Measurements from ENCODE around the gene MAF. TPM values are rescaled to one million over a fixed set of nuclear protein-coding genes. Genes with fewer than 3 reads are reported as not detected.

MAF gene
- total and polyA plus RNA-seq, 2 experiments from 2014 or later = 31.6 to 85.0 TPM

DNA sequence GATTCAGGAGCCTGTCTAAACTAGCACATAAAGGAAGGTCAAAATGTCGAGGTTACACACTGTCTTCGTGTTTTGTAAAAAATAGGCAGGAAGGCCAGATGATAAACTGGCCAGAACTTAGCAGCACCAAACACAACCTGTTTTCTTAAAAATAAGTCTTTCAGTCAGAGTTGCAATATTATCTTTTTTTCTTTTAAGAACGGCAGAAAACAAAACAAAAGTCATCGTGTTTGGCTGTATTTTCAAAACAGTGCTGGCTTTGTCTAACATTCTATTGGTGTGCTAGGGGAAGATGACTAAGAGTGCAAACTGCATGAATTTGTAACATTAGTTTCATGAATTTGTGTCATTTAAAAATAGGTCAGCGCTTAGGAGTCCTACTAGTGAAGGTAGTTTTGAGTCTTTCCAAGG is 5.3 kb downstream of the MAF start:
- TF ChIP-seq EZH2 (IDR thresholded peaks at IDR 0.05; ENCODE audit: borderline replicate concordance) = no peak
- no peak for TF ChIP-seq CTCF (IDR thresholded peaks at IDR 0.05; ENCODE audit: poor library complexity)
- no peak for TF ChIP-seq EZH2phosphoT487 (IDR thresholded peaks at IDR 0.05; ENCODE audit: low read depth, severe bottlenecking, unreplicated experiment)
- H2AFZ ChIP-seq = no peak overlapping the region
- no peaks in the 10 kb centered on the region for H3K36me3 ChIP-seq (replicated peaks; ENCODE audit: insufficient read depth, low read depth)
- peak overlapping the region; percentile 76 for H3K4me2 ChIP-seq
- H3K27me3 ChIP-seq = no peaks in the 10 kb centered on the region
- peaks cover 50% of the 10 kb centered on the region for H3K79me2 ChIP-seq
- peak overlapping the region; percentile 85 for H3K27ac ChIP-seq
- no peaks in the 10 kb centered on the region for H3K9me2 ChIP-seq (replicated peaks; ENCODE audit: insufficient read depth)
- WGBS (ENCODE audit: low lambda C conversion rate, missing lambda C conversion rate) = 70% methylated on average over 5 of the region's 5 CpGs
- no peaks in the 10 kb centered on the region for H3K9me3 ChIP-seq (ENCODE audit: low read depth)
- peak overlapping the region; percentile 69 for H3K4me3 ChIP-seq
- peaks cover 36% of the 10 kb centered on the region for H4K20me1 ChIP-seq (ENCODE audit: insufficient read depth, poor library complexity, severe bottlenecking)
- peaks cover 3% of the 10 kb centered on the region for H3K4me1 ChIP-seq (ENCODE audit: insufficient read depth)
- no peak for DNase-seq (ENCODE audit: low spot score)

- no peaks in the 10 kb centered on the region for H3K9me3 ChIP-seq (ENCODE audit: low read depth)
- no peaks in the 10 kb centered on the region for H3K9me2 ChIP-seq (replicated peaks; ENCODE audit: insufficient read depth)
- H3K4me3 ChIP-seq = no peak overlapping the region
- peak overlapping the region; percentile 76 for H3K4me2 ChIP-seq
- TF ChIP-seq EZH2phosphoT487 (IDR thresholded peaks at IDR 0.05; ENCODE audit: low read depth, severe bottlenecking, unreplicated experiment) (no peak), CTCF (IDR thresholded peaks at IDR 0.05; ENCODE audit: poor library complexity) (no peak), EZH2 (IDR thresholded peaks at IDR 0.05; ENCODE audit: borderline replicate concordance) (no peak)
- DNase-seq (ENCODE audit: low spot score) = no peak
- H3K27me3 ChIP-seq = no peaks in the 10 kb centered on the region
- peaks cover 45% of the 10 kb centered on the region for H3K79me2 ChIP-seq
- H3K4me1 ChIP-seq (ENCODE audit: insufficient read depth) = peaks cover 3% of the 10 kb centered on the region
- peaks cover 36% of the 10 kb centered on the region for H4K20me1 ChIP-seq (ENCODE audit: insufficient read depth, poor library complexity, severe bottlenecking)
- WGBS (ENCODE audit: low lambda C conversion rate, missing lambda C conversion rate) = 83% methylated on average over 8 of the region's 8 CpGs
- no peaks in the 10 kb centered on the region for H3K36me3 ChIP-seq (replicated peaks; ENCODE audit: insufficient read depth, low read depth)
- H3K27ac ChIP-seq = peak overlapping the region; percentile 85
- no peak overlapping the region for H2AFZ ChIP-seq
Observed at GRCh38 chr16:79593754-79594153, 6.8 kb downstream of the MAF start.

GRCh38 chr16:79593074-79593531 is 7.4 kb downstream of the MAF start:
- no peak overlapping the region for H2AFZ ChIP-seq
- no peak overlapping the region for H3K4me3 ChIP-seq
- no peaks in the 10 kb centered on the region for H3K27me3 ChIP-seq
- no peak for DNase-seq (ENCODE audit: low spot score)
- TF ChIP-seq EZH2phosphoT487 (IDR thresholded peaks at IDR 0.05; ENCODE audit: low read depth, severe bottlenecking, unreplicated experiment) = no peak
- no peak for TF ChIP-seq EZH2 (IDR thresholded peaks at IDR 0.05; ENCODE audit: borderline replicate concordance)
- no peak for TF ChIP-seq CTCF (IDR thresholded peaks at IDR 0.05; ENCODE audit: poor library complexity)
- H3K9me2 ChIP-seq (replicated peaks; ENCODE audit: insufficient read depth) = no peaks in the 10 kb centered on the region
- H3K27ac ChIP-seq = peak overlapping the region; percentile 60
- peaks cover 39% of the 10 kb centered on the region for H3K79me2 ChIP-seq
- H3K4me1 ChIP-seq (ENCODE audit: insufficient read depth) = peaks cover 5% of the 10 kb centered on the region
- peaks cover 35% of the 10 kb centered on the region for H4K20me1 ChIP-seq (ENCODE audit: insufficient read depth, poor library complexity, severe bottlenecking)
- H3K36me3 ChIP-seq (replicated peaks; ENCODE audit: insufficient read depth, low read depth) = no peaks in the 10 kb centered on the region
- 68% methylated on average over 7 of the region's 7 CpGs for WGBS (ENCODE audit: low lambda C conversion rate, missing lambda C conversion rate)
- no peaks in the 10 kb centered on the region for H3K9me3 ChIP-seq (ENCODE audit: low read depth)
- peak overlapping the region; percentile 43 for H3K4me2 ChIP-seq
